Stimulated activated naive CD8-positive, alpha-beta T cell treated with anti-CD3 and anti-CD28 coated beads, Interleukin-15, Interleukin-2, amounts not matched to agents 100 U/mL and 50 U/mL, for 24 hours (primary cell): ENCODE data around the gene SLC25A33.
"Not testable (repeated sequence)": the region's sequence is repeated elsewhere in the genome, so short reads cannot be mapped to it uniquely, and the experiment has no call there.

ENCODE experiments used
- ATAC-seq: fragments of 150-1000 bp; cut with Tn5 transposase; one replicate; pipeline ENCODE4 v1.10.0; 2021
- DNase-seq: peaks from one replicate; pipeline ENCODE4 v3.0.0; 2021

SLC25A33 gene

DNA sequence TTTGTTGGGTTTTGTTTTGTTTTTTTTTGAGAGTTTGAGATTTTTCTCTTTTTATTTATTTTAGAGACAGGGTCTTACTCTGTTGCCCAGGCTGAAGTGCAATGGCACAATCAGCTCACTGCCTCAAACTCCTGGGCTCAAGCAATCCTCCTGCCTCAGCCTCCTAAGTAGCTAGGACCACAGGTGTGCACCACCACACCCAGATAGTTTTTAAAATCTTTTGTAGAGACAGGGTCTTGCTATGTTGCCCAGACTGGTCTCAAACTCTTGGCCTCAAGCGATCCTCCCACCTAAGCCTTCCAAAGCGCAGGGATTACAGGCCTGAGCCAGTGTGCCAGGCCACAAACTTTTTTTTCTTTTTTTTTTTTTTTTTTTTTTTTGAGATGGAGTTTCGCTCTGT, 85.8 kb downstream of the SLC25A33 start:
- not testable (repeated sequence) for ATAC-seq, DNase-seq

DNA sequence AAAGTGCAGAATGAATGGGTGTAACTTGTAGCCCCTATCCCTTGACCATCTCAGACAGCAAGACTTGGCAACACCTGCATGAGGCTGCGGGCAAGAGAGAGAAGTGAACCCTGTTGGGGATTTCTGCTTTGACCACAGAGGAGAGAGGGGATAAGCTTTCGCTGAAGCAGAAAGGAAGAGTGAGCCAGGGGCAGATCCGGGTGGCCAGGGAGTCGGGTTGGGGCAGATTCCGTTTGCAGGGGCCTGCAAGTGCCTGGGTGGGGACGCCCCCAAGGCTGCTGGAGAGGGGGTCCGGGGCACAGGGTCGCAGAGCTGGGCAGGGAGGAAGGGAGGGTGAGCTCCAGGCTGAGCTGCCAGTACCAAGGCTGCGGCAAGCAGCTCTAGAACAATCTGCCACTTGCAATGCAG, 86.9 kb downstream of the SLC25A33 start:
- ATAC-seq (no peak), DNase-seq (peak; percentile 47)

DNA sequence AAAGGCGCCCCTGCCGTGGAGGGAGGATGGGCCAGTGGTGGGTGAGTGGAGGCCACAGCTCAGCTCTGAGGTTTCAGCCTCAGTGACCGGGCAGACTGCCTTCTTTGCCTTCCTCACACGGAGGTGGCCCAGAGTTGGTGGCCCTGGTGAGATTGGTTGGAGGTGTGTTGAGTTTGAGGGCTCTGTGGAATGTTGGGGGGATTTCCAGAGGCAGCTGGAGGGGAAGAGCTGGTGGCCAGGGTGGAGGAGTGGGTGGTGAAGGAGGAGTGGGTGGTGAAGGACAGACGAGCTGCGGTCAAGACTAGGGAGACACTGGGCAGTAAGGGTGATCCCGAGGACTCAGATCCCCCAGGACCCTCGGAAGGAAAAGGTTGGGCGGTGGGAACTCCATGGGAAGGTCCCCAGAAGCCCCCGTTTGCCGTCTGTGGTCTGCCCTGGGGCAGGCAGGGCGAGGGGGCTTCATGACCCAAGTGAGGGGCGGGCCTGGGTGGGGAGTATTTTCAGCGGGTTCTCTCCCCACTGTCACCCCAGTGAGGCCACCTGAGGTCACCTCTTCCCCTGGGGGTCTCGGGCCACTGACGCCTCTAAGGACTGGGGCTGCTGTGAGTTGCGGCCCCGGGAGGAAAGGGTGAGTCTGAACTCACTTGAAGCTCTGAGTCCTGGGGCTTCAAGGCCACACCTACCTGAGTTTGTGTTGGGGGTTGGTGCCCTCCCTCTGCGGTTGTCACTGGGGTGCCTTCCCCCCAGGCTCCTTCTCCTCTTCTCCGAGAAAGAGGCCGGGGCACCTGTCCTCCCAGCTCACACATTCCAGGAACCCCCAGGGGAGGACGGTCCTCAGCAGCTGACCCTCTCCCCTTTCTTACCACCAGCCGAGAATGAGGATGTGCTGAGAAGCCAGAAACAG, 89.5 kb downstream of the SLC25A33 start:
- ATAC-seq (peak; percentile 74), DNase-seq (peak; percentile 82)

DNA sequence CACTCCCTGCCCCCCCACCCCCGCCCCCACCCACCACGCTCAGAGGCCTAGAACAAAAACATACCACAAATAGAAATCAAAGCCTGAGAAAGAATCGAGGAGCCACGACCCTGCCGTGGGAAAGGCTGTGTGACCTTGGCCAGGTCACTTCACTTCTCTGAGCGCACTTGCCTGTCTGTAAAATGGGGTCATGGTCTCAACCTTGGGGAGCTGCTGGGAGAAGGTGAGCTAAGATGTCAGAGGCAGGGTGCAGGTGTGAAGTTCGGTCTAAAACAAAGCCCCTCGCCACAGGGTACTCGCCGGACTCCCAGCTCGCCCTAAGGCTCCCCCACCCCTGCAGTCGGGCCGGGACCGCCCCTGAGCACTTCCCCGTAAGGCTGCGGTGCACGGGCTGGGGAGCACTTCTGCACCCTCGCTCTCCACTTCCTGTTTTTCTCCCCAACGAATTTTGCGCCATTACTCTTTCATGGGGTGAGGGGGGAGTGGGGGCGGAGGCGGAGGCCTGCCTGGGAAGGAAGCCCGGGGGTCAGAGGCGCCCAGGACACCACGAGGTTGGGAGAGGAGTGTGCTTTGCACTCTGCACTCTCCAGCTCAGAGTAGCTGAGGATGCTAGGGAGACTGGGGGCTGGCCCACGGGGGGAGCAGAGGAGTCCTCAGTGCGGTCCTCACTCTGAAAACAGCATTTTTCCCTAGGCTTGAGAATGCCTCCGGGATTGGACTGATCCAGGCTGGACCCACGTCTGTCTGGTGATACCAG, 90.4 kb downstream of the SLC25A33 start:
- DNase-seq (peak; percentile 87), ATAC-seq (peak; percentile 47)

DNA sequence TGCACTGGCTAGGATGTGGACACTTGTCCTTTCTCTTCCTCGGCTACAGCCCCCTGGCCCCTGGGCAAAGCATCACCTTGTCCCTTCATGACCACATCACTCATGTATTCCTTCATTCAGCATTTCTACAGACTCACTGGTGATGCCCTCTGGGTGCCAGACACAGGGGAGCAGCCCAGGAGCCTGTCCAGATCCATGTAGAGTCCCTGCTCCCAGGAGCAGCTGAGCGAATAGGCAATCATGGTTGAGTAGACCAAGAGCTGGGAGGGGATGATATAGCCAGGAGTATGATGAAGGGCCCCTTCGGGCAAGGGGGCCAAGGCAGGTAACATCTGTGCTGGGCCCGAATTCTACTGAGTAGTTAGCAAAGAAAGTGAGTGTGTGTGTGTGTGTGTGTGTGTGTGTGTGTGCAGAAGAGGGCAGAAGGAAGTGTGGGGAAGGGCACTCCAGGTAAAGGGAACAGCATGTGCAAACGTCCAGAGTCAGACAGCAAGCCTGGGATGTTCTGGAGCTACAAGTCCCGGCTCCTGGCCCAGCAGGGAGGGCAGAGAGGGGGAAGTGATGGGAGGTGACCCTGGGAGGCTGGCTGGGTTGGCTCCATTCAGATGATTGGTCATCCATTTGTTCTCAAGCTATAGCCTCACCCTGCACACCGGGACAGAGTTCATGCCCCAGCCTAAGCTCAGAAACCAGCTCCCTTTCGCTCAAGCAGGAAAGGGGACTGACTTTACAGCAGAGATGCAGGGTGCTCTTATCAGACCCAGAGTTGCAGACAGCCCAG, 91.3 kb downstream of the SLC25A33 start:
- ATAC-seq = no peak
- peak; percentile 38 for DNase-seq

DNA sequence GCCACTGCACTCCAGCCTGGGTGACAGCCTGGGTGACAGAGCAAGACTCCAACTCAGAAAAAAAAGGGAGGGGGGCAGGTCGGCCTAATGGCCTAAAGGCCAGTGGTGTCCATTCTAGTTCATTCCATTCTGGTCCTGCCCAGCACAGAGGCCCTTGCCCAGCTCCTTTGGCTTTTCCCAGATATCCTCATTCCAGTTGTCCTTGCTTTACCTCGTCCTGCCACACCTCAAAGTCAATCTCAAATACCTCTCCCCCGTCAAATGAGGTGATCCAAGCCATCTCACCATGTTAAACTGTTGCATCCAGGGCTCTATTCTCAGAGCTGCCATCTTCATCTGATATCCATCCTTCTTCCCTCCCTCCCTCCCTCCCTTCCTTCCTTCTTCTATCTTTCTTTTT, 92.3 kb downstream of the SLC25A33 start:
- no peak for ATAC-seq
- no peak for DNase-seq

DNA sequence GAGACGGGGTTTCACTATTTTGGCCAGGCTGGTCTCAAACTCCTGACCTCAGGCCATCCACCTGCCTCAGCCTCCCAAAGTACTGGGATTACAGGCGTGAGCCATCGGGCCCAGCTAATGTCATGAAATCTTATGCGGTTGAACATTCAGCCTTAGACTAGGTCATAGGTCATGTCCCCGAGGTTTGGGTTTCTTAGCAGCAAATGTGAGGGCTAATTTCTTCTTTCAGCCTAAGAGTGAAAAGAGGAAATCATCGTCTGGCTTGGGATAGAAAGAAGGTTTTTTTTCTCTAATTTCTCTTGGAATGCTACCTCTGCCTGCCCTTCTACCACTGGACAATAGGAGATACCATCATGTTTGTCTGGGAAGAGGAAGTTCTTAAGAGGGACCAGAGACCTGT, 94.2 kb downstream of the SLC25A33 start:
- no peak for DNase-seq
- ATAC-seq = no peak

DNA sequence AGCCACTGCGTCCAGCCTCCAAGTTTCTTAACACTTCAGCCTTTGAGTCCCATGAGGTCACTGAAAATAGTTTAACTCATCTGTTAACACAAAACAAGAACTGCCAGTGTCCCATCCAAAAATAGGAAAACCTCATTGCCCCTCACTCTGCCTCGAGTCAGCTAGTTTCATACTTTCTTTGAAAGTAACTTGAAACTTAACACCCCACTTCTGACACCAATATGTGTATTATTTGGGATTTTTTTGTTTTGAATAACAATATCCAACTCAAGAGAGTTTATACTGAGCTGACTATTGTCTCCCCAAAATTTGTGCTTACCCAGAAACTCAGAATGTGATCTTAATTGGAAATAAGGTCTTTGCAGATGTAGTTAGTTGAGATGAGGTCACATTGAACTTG, 95.3 kb downstream of the SLC25A33 start:
- no peak for DNase-seq
- ATAC-seq = no peak
